Measurements from ENCODE around the gene VCY. TPM values are rescaled to one million over a fixed set of nuclear protein-coding genes. Genes with fewer than 3 reads are reported as not detected.
"Not testable (repeated sequence)": the region's sequence is repeated elsewhere in the genome, so short reads cannot be mapped to it uniquely, and the experiment has no call there.

VCY gene
- not detected for total RNA-seq

DNA sequence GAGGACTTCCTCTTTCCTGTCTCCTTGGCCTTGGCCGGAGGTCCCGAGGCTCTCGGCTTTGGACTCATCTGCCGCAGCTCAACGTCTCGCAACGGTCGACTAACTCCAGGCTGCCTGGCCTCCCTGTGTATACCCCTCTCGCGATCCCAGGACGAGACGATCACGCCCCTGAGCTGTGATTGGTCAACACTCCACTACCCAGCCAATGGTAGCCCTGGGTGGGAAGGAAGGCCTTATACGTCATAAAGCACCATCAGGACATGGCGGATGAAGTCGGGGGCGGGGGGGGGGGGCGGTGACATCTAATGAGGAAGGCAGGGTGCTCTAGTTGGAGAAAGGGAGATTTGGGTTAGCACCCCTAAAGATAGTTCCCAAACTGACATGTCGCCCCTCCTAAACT, at the start of gene VCY:
VCY (minus strand) TSS at position 101 of the 400 bp plus-strand sequence; CDS start at position 68, 33 bp downstream.
- POLR2A ChIA-PET, CTCF ChIA-PET: not testable (repeated sequence)

DNA sequence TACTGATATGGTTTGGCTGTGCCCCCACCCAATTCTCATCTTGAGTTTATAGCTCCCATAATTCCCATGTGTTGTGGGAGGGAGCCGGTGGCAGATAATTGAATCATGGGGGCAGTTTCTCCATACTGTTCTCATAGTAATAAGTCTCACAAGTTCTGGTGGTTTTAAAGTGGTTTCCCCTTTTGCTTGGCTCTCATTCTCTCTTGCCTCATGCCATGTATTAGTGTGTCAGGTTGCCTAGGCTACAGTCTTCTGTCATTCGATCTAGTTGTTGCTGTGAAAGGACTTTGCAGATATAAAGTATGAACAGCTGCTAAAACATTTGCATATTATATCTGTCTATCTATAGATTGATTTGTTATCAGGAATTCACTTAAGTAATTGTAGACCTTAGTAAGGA, 44.1 kb upstream of the VCY start:
- CTCF ChIA-PET, POLR2A ChIA-PET: not testable (repeated sequence)

GRCh38 chrY:14011916-14012315, 25.6 kb upstream of the VCY start:
- CTCF ChIA-PET, POLR2A ChIA-PET: not testable (repeated sequence)

GRCh38 chrY:13942406-13942805, 43.9 kb downstream of the VCY start:
- POLR2A ChIA-PET, CTCF ChIA-PET: not testable (repeated sequence)

Other genes with a start within 250 kb of the VCY start
- not detected for gene VCY1B, start 69.8 kb upstream of the VCY start, total RNA-seq

Measured in activated CD8-positive, alpha-beta memory T cell treated with anti-CD3 and anti-CD28 coated beads for 36 hours (primary cell).